DMS153 treated with DMSO at 0.1 percent for 48 hours (cell line): ENCODE data around the gene RNASE4.
A peak's percentile ranks its signal among the peaks of the same experiment; 100 is the strongest.
"Not testable (repeated sequence)": the region's sequence is repeated elsewhere in the genome, so short reads cannot be mapped to it uniquely, and the experiment has no call there.

Experiments
- DNase-seq: peaks from one replicate; lab custom pipeline; 2025; ENCODE audit not compliant: unreplicated experiment; lab: John Stamatoyannopoulos, UW

Gene RNASE4

GRCh38 chr14:20697273-20698017 lies 13.1 kb downstream of the RNASE4 start:
- peak; percentile 6 for DNase-seq

GRCh38 chr14:20698018-20698329 lies 13.6 kb downstream of the RNASE4 start:
- DNase-seq, result no peak

- no peak for DNase-seq
These were observed 14.6 kb downstream of the RNASE4 start for GRCh38 chr14:20698934-20699333.

- DNase-seq, result no peak
These were observed 15.6 kb downstream of the RNASE4 start for GRCh38 chr14:20699931-20700330.

DNA sequence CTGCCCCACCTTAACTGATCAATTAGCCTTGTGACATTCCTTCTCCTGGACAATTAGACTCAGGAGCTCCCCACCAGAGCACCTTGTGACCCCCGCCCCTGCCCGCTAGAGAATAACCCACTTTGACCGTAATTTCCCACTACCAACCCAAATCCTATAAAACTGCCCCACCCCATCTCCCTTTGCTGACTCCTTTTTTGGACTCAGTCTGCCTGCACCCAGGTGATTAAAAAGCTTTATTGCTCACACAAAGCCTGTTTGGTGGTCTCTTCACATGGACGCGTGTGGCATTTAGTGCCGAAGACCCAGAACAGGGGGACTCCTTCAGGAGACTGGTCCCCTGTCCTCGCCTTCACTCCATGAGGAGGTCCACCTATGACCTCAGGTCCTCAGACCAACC lies 16.6 kb downstream of the RNASE4 start:
- not testable (repeated sequence) for DNase-seq

DNA sequence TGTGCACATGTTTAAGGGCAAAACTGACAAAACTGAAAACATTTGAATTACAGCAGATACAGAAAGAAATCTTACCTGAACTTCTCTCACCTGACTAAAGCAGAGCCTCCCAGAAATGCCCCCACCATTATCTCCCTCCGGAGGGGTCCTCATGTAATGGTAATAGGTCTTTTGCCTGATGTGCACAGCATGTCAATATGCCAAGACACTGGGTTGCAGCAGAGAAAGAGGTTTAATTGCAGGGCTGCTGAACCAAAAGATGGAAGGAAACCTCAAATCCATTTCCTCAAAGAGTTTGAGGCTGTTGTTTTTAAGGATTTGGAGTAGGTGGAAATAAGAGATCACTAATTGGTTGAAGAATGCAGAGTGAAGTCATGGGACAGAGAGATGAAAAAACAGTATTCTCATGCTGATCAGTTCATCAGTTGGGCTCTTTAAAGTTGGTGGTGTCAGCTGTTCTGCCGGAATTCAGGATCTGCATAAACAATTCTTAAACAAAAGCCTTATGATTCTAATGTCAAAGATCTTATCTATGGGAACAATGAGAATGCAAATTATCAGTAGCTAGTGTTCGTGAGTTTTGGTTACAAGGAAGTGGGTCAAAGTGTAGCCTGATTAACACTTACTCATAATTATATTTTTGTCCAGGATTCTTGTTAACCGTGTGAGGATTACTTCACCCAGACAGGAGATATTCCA lies 22.4 kb downstream of the RNASE4 start:
- DNase-seq, result no peak

- no peak for DNase-seq
These were observed 23.3 kb downstream of the RNASE4 start for GRCh38 chr14:20707622-20708021.

DNA sequence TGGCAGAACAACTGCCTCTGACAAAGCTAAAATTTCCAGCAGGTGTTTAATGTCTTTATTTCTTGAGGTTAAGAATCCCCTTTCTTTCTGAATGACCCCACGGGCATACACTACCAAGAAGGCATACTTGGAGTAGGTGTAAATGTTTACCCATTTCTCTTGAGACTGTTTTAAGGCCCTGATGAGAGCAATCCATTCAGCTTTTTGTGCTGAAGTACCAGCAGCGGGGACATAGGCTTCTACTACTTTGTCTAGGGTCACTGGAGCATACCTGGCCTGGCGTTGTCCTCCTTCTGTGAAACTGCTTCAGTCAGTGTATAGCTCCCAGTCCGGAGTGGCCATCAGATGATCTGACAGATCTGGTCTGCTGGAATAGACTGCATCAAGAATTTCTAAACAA lies 26.9 kb downstream of the RNASE4 start:
- no peak for DNase-seq

DNA sequence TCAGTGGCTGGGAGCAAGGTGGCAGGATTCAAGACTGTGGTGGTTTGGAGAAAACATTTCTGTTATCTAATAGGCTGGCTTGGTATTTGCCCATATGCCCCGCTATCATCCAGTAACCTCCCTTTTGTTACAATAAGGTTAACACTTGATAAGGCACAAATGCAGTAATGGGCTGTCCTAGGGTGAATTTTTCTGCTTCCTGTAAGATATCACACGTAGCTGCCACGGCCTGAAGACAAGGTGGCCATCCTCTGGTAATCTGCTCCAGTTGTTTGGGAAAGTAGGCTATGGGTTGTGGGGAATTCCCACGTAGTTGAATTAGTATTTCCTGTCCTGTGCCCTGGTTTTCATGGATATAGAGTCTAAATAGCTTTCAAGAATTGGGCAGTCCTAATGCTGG lies 27.3 kb downstream of the RNASE4 start:
- no peak for DNase-seq

GRCh38 chr14:20712904-20713303 lies 28.5 kb downstream of the RNASE4 start:
- no peak for DNase-seq

DNA sequence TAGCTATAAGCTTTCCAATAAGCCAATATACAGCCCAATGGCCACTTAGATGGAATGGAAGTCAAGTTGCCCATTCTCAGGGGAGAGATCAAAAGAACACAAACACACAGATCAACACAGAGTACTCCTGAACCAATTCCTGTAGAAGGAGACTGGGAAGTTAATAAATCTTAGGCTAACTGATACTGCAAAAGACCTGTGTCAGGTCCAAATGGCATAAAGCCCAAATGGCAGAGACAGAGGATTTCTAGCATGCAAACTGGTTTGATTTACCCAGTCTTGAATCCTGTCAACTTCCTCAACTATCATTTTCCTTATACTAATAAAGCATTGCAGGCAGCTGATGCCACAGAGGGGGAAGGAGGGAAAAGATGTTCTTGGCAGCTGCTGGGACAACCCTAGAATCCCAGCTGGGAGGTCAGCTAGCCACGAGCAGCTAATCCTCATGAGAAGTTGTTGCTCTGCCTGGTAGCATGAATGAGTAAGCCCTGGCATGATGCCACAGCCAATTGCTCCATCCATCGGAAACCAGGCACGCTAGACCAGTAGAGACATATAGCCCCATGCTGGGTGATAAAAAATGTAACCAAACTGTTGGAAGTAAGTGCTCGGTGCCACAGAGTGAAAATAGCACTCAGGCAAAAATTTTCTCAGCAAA lies 30.4 kb downstream of the RNASE4 start:
- DNase-seq, result no peak

DNA sequence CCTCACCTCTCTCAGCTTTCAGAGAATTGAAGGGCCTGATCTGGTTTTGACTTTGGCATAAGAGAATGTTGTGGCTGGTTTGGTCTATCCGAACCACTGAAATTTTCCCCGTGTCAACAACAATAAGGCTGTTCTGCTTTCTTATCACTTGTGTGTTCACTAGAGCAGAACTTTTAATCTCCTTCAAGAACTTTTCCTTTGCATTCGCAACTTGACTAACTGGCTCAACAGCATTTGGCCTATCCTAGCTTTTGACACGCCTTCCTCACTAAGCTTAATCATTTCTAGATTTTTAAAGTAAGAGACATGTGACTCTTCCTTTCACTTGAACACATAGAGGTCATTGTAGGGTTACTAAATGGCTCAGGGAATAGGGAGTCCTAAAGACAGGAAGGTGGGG lies 35.4 kb downstream of the RNASE4 start:
- DNase-seq, result no peak

GRCh38 chr14:20720741-20721140 lies 36.4 kb downstream of the RNASE4 start:
- no peak for DNase-seq

- no peak for DNase-seq
These were observed 37.7 kb downstream of the RNASE4 start for GRCh38 chr14:20722016-20722415.

DNA sequence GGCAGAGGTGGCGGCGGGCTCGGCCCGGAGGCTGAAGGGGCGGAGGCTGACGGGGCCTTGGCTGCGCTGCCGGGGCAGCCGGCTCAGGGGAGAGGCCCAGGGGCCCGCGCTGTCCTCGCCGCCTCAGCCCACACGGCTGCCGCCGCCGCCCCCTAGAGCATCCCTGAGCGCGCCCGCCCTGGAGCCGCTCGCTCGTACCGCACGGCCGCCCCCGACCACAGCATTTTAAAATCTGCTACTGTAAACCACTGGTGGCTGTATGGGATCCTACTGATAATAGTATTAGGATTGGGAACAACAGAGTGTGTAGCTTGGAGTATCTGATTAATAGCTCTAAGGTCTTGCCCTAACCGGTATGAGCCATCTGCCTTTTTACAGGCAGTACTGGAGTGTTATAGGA lies 39.1 kb downstream of the RNASE4 start:
- DNase-seq, result no peak

GRCh38 chr14:20726121-20726520 lies 41.8 kb downstream of the RNASE4 start:
- not testable (repeated sequence) for DNase-seq

DNA sequence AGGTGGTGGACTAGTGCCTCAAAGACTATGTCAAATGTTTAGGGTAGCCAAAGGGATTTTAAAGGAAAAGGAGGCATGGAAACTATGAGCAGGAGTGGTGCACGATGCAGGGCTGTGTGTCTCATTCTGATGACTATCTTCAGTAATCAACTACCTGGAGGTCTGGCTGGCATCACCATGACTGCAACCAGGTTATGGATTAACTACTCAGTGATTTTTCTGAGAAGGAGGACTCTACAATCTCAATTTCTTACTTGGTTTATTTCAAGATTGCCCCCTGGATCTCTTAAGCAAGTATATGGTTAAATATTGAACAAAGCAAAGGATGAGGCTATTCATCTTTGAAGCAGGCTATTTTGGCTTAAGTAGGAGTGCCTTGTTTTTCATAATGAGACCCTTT lies 42.2 kb downstream of the RNASE4 start:
- DNase-seq, result no peak

GRCh38 chr14:20730891-20731290 lies 46.5 kb downstream of the RNASE4 start:
- no peak for DNase-seq

DNA sequence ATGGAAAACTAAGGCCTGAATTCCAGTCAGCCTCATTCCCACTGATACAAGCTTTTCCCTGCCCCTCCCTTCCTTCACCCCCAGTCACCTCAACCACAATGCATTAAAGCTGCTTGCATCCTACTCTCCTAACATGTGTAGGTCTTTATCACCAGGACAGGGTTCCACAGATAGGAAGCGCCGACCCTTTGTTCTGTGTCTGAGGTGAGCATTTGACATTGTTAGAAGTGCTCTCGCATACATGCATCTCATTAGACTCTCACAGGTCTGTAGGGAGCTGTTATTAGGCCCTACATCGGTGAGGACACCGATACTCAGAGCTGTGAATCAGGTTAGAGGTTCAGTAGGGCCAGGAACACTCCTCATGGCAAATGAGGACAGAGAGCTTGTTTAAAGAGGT lies 48.1 kb downstream of the RNASE4 start:
- DNase-seq, result no peak

DNA sequence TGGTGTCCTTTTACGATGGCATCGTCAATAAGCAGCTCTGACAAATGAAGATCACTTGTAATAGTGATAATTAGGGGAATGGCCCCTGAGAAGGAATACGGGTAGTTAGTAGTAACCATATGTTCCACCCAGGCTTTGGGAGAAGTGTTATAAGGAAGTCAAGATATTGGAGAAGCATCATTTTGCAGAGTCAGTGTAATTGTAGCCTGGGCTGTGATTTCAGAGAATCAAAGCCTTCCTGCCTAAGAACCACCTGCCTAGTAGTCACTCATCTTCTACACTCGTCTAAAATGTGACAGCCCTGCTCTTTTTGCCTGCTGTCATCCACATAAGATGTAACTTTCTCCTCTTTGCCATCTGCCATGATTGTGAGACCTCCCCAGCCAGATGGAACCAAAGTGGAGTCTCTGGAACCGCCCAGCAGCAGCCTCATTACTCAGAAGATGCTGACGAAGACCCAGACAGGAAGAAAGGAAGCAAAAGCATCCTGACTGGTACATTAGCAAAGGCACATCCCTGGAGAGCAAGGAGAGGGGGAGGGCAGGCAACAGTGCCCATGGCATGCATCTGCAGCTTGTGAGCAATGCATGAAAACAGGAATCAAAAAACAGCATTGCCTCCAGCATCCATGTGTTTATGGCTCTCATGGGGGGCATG lies 48.7 kb downstream of the RNASE4 start:
- no peak for DNase-seq

DNA sequence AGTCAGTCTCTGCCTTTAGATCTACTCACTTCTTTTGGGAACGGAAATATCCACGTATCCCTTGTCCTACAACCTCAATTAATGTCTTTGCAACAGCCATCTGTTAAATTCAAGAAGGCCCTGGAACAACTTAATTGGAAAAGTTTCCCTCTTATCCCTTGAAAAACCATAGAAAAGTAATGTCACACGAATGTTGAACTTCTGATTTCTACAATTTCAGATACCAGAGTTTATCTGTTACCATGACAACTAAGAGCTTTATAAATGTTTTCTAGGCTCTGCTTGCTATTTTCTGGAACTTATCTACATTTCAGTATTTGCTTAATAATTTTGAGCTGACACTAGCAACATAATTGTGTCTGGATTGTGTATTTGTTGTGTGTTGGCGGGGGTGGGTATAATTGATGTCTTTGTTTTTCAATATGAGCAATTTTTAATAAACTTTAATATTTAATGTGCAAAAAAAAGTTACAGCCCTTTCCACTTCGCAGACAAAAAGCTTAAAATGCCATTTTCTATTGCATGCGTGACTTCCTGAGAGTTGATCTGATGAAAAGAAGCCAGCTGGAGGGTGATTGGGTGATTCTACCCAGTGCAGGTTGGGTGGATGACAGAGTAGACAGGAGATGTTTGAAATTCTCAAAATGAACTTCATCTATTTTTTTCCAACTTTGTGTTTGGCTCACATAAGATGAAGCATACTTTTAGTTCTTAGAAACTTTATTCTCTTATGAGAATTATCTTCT lies 49.5 kb downstream of the RNASE4 start:
- no peak for DNase-seq
